GM12878 (cell line): ENCODE data around the gene SPAG9. TPM values are rescaled to one million over a fixed set of nuclear protein-coding genes. Genes with fewer than 3 reads are reported as not detected.

Source experiments
- ATAC-seq: fragments of 200-7000 bp; cut with Tn5 transposase; 3 replicates; pipeline ENCODE4 v1.9.1; 2020; ENCODE audit warnings: mild to moderate bottlenecking, moderate library complexity
- BruUV-seq: library from RNA; stranded (reverse); fragments of 400-500 nt; replicated peaks from 2 replicates; lab custom pipeline; 2021; lab: Mats Ljungman, UMichigan
- CTCF ChIA-PET: fragments of 300-600 bp; sonication (Branson Sonifier 250); formaldehyde crosslinking; extraction: SDS; loops from one replicate; lab custom pipeline; 2021; ENCODE audit warnings: inconsistent platforms; lab: Yijun Ruan, JAX
- POLR2A ChIA-PET: fragments of 350-600 bp; formaldehyde crosslinking; extraction: SDS; loops from one replicate; lab custom pipeline; 2021; ENCODE audit warnings: inconsistent platforms; lab: Charles Lee
- RAD21 ChIA-PET: fragments of 300-600 bp; sonication (Branson Sonifier 250); formaldehyde crosslinking; loops from one replicate; lab custom pipeline; 2023; ENCODE audit warnings: antibody characterized with exemption; ENCODE audit not compliant: unreplicated experiment; lab: Charles Lee
- SMC1A ChIA-PET: fragments of 300-600 bp; sonication (Branson Sonifier 250); formaldehyde crosslinking; loops from one replicate; lab custom pipeline; 2023; ENCODE audit not compliant: unreplicated experiment, uncharacterized antibody; lab: Charles Lee
- DNase-seq: peaks from one replicate; pipeline ENCODE4 v3.0.0-alpha.2; 2011; ENCODE audit warnings: low read depth, low spot score
- FAIRE-seq: peaks from 3 replicates; lab custom pipeline; 2011; peaks lifted over from hg19 to GRCh38; lab: Jason Lieb, UNC
- H2AFZ ChIP-seq: 2 replicates; pipeline ENCODE4 v1.6.0; 2011; ENCODE audit warnings: low read depth, low read length, control low read depth; ENCODE audit not compliant: control insufficient read depth
- H3K27ac ChIP-seq: 2 replicates; pipeline ENCODE4 v1.5.1; 2011; ENCODE audit warnings: control low read depth; ENCODE audit not compliant: control insufficient read depth, insufficient read depth
- H3K27me3 ChIP-seq, 2 experiments: replicated peaks in 1 of 2; 2 replicates each; pipeline versions ENCODE4 v1.6.0 to v1.6.1; 2011; ENCODE audit warnings: low read length in 1 of 2; ENCODE audit not compliant: control insufficient read depth in 2 of 2, insufficient read depth in 2 of 2
- H3K36me3 ChIP-seq, 2 experiments: 2 replicates each; pipeline ENCODE4 v1.5.1; 2011; ENCODE audit warnings: low read length in 1 of 2; ENCODE audit not compliant: control insufficient read depth in 2 of 2, insufficient read depth in 2 of 2
- H3K4me1 ChIP-seq: 2 replicates; pipeline ENCODE4 v1.6.1; 2011; ENCODE audit warnings: mild to moderate bottlenecking, low read length, moderate library complexity, mixed read lengths; ENCODE audit not compliant: control insufficient read depth, insufficient read depth
- H3K4me2 ChIP-seq: 2 replicates; pipeline ENCODE4 v1.6.0; 2011; ENCODE audit warnings: control low read depth; ENCODE audit not compliant: control insufficient read depth, insufficient read depth
- H3K4me3 ChIP-seq: fragments of 200-600 bp; sonication (generic); 2 replicates; pipeline ENCODE4 v1.5.1; 2016
- H3K79me2 ChIP-seq: 2 replicates; pipeline ENCODE4 v1.6.0; 2011; ENCODE audit warnings: low read length; ENCODE audit not compliant: control insufficient read depth, insufficient read depth
- H3K9ac ChIP-seq: 2 replicates; pipeline ENCODE4 v1.8.0; 2011; ENCODE audit warnings: low read length, control low read depth, mixed read lengths; ENCODE audit not compliant: control insufficient read depth, insufficient read depth
- H3K9me3 ChIP-seq: replicated peaks from 3 replicates; pipeline ENCODE4 v1.5.1; 2011; ENCODE audit warnings: mild to moderate bottlenecking, low read length; ENCODE audit not compliant: control insufficient read depth, insufficient read depth
- H4K20me1 ChIP-seq: 2 replicates; pipeline ENCODE4 v1.6.0; 2011; ENCODE audit not compliant: control insufficient read depth, insufficient read depth
- E4F1 ChIP-seq: fragments of 450-650 bp; IDR thresholded peaks from 2 replicates; pipeline ENCODE4 v1.6.1; 2018; ENCODE audit warnings: borderline replicate concordance, mild to moderate bottlenecking; ENCODE audit not compliant: partially characterized antibody
- GABPA ChIP-seq: IDR thresholded peaks from 2 replicates; pipeline ENCODE4 v1.6.1; 2014; ENCODE audit warnings: antibody characterized with exemption, low read depth, mild to moderate bottlenecking, inconsistent platforms
- JUNB ChIP-seq: IDR thresholded peaks from 2 replicates; pipeline ENCODE4 v1.6.1; 2016; ENCODE audit warnings: antibody characterized with exemption, mild to moderate bottlenecking
- NKRF ChIP-seq: fragments of 450-650 bp; conservative IDR thresholded peaks from 2 replicates; pipeline ENCODE4 v1.6.1; 2017; ENCODE audit warnings: mild to moderate bottlenecking, moderate library complexity
- ZNF592 ChIP-seq: fragments of 450-650 bp; IDR thresholded peaks from 2 replicates; pipeline ENCODE4 v1.6.1; 2017; ENCODE audit warnings: mild to moderate bottlenecking, moderate library complexity
- ZNF622 ChIP-seq: fragments of 450-650 bp; IDR thresholded peaks from 2 replicates; pipeline ENCODE4 v1.6.1; 2017; ENCODE audit warnings: mild to moderate bottlenecking, inconsistent platforms
- WGBS: methylation state at CpG from one replicate; pipeline ENCODE4 v1.1.6; 2016; ENCODE audit warnings: low lambda C conversion rate; ENCODE audit not compliant: insufficient replicate concordance, insufficient coverage; ENCODE audit errors: missing lambda C conversion rate; 5-methylcytosine and 5-hydroxymethylcytosine counted together
- in situ Hi-C: fragments of 300-500 bp; cut with MboI; formaldehyde crosslinking; loops from 9 replicates; pipeline ENCODE4 v1.14.3; 2018; ENCODE audit warnings: mixed read lengths
- intact Hi-C: fragments of 100-400 bp; cut with micrococcal nuclease; formaldehyde crosslinking; loops from one replicate; pipeline ENCODE4 v1.14.2; 2022; ENCODE audit not compliant: unreplicated experiment
- polyA plus RNA-seq, 11 experiments: library from polyadenylated mRNA; depleted of rRNA in 4 of 11; unstranded in 6 of 11; stranded (reverse) in 5 of 11; fragments of >200 nt; fragmentation: Nextera tagmentation in 4 of 11; fragmentation: Illumina TruSeq in 1 of 11; extraction: Ambion mirVana in 4 of 11; extraction: Trizol in 1 of 11; gene quantifications; 1 replicate in 1 of 11; 2 replicates in 10 of 11; pipeline versions ENCODE4 v1.2.1 to v1.2.3, GENCODE V29; 2011 to 2016; ENCODE audit warnings: inconsistent platforms in 2 of 11, missing spikeins in 2 of 11, low read depth in 1 of 11
- total RNA-seq, 4 experiments: library from RNA; depleted of rRNA in 3 of 4; stranded (reverse); fragments of >200 nt in 3 of 4; fragmentation: Illumina TruSeq in 1 of 4; extraction: Trizol in 1 of 4; gene quantifications; 2 replicates each; pipeline versions ENCODE4 v1.2.1 to v1.2.3, GENCODE V29; 2013 to 2021

SPAG9 gene
- total and polyA plus RNA-seq, 10 of the 15 experiments (the other 5 are each of a cell fraction or from before 2014, with no cell fraction given), result 6.6 to 42.0 (median 24.9) TPM

- no peak overlapping the region for H3K4me2 ChIP-seq
- CTCF ChIA-PET, result interaction anchor here (1.0 to 1.3 kb wide), 2 partner anchors 18 to 131 kb away, joined by 3 to 4 read pairs; no protein-coding TSS in a partner anchor
- BruUV-seq, result no TSS peak
These were observed 186.5 kb downstream of the SPAG9 start for GRCh38 chr17:50934161-50934560.

More at GRCh38 chr17:50934161-50934560, 186.5 kb downstream of the SPAG9 start:
- Histone ChIP-seq H3K9me3 (no peaks in the 10 kb centered on the region), H3K4me3 (no peak overlapping the region), H3K36me3 (no peaks in the 10 kb centered on the region), H3K27me3 (no peaks in the 10 kb centered on the region; a peak in 1 of 4 replicates), H3K4me1 (peaks cover 3% of the 10 kb centered on the region; the same call in 1 of the 2 replicates), H2AFZ (no peak overlapping the region), H3K79me2 (no peaks in the 10 kb centered on the region), H3K27ac (no peak overlapping the region), H4K20me1 (no peaks in the 10 kb centered on the region)
- intact Hi-C loops, result no loop called here
- ATAC-seq (no peak), FAIRE-seq (no peak), DNase-seq (no peak)
- RAD21 ChIA-PET, result no interaction called here
- POLR2A ChIA-PET, result interaction anchor here (0.5 kb wide), 1 partner anchor 11 kb away, joined by 3 read pairs; no protein-coding TSS in a partner anchor
- in situ Hi-C loops, result no loop called here
- SMC1A ChIA-PET, result interaction anchor here (1.1 kb wide), 1 partner anchor 82 kb away, joined by 3 read pairs; no protein-coding TSS in a partner anchor
- WGBS, result 30% methylated on average over 4 of the region's 4 CpGs
- no peak for TF ChIP-seq GABPA
- TF ChIP-seq ZNF592, result no peak
- TF ChIP-seq ZNF622, result no peak
- TF ChIP-seq JUNB, result no peak
- no peak for TF ChIP-seq NKRF
- TF ChIP-seq E4F1, result no peak
- TF ChIP-seq, all 136 proteins: peak for 0
- H3K9ac ChIP-seq, result no peak overlapping the region
